Retinal pigment epithelial cell (primary cell): Measurements from ENCODE around the gene ZNF506.
"Not testable (repeated sequence)": the region's sequence is repeated elsewhere in the genome, so short reads cannot be mapped to it uniquely, and the experiment has no call there.

Experiments used
- DNase-seq: peaks from one replicate; pipeline ENCODE4 v3.0.0-alpha.2; 2010; ENCODE audit warnings: low read depth
- H3K4me3 ChIP-seq: 2 replicates; pipeline ENCODE4 v1.5.1; 2011; ENCODE audit warnings: mild to moderate bottlenecking, low read length, control low read depth, moderate library complexity
- CTCF ChIP-seq: conservative IDR thresholded peaks from 2 replicates; pipeline ENCODE4 v1.5.1; 2011; ENCODE audit warnings: low read depth, low read length, control low read depth, inconsistent platforms

Gene ZNF506

GRCh38 chr19:19817357-19817756 is 4.2 kb downstream of the ZNF506 start:
- no peak for TF ChIP-seq CTCF
- no peak overlapping the region for H3K4me3 ChIP-seq
- DNase-seq: no peak

- DNase-seq: no peak
- H3K4me3 ChIP-seq: no peak overlapping the region
- no peak for TF ChIP-seq CTCF
Measured at GRCh38 chr19:19816679-19817078, 4.9 kb downstream of the ZNF506 start.

GRCh38 chr19:19811999-19812398 is 9.6 kb downstream of the ZNF506 start:
- not testable (repeated sequence) for DNase-seq, H3K4me3 ChIP-seq

GRCh38 chr19:19805480-19805879 is 16.1 kb downstream of the ZNF506 start:
- TF ChIP-seq CTCF: no peak
- no peak overlapping the region for H3K4me3 ChIP-seq
- DNase-seq: no peak

GRCh38 chr19:19788015-19788414 is 33.5 kb downstream of the ZNF506 start:
- DNase-seq: no peak
- TF ChIP-seq CTCF: no peak

GRCh38 chr19:19785476-19785875 is 36.1 kb downstream of the ZNF506 start:
- not testable (repeated sequence) for DNase-seq, H3K4me3 ChIP-seq

More at GRCh38 chr19:19788015-19788414, 33.5 kb downstream of the ZNF506 start:
- H3K4me3 ChIP-seq: no peak overlapping the region

- no peak for TF ChIP-seq CTCF
- no peak overlapping the region for H3K4me3 ChIP-seq
- DNase-seq: no peak
Measured at GRCh38 chr19:19782783-19783182, 38.8 kb downstream of the ZNF506 start.

GRCh38 chr19:19781791-19782190 is 39.8 kb downstream of the ZNF506 start:
- not testable (repeated sequence) for H3K4me3 ChIP-seq, DNase-seq

- H3K4me3 ChIP-seq: no peak overlapping the region
- TF ChIP-seq CTCF: no peak
- no peak for DNase-seq
Measured at GRCh38 chr19:19778666-19779065, 42.9 kb downstream of the ZNF506 start.
